Endothelial cell of umbilical vein (primary cell): Measurements from ENCODE around the gene FAM53B. TPM values are rescaled to one million over a fixed set of nuclear protein-coding genes. Genes with fewer than 3 reads are reported as not detected.

Experiments used
- BruUV-seq: library from RNA; stranded (reverse); fragments of 400-500 nt; replicated peaks from 2 replicates; lab custom pipeline; 2021; lab: Mats Ljungman, UMichigan
- CTCF ChIA-PET: fragments of 300-600, 350-600 bp; sonication (Branson Sonifier 250); formaldehyde crosslinking; loops from one replicate; lab custom pipeline; 2021; ENCODE audit warnings: antibody characterized with exemption, inconsistent platforms; lab: Charles Lee
- POLR2A ChIA-PET: fragments of 300-600, 350-600 bp; sonication (Branson Sonifier 250); formaldehyde crosslinking; loops from one replicate; lab custom pipeline; 2021; ENCODE audit warnings: antibody characterized with exemption, inconsistent platforms; lab: Charles Lee
- DNase-seq: peaks from one replicate; pipeline ENCODE4 v3.0.0-alpha.2; 2011; ENCODE audit warnings: low read depth, low spot score
- FAIRE-seq: peaks from 2 replicates; lab custom pipeline; 2011; peaks lifted over from hg19 to GRCh38; lab: Jason Lieb, UNC
- H2AFZ ChIP-seq: 2 replicates; pipeline ENCODE4 v1.6.0; 2012; ENCODE audit warnings: low read depth, low read length, control low read depth, inconsistent platforms
- H3K27ac ChIP-seq: 2 replicates; pipeline ENCODE4 v1.5.1; 2011; ENCODE audit warnings: low read depth, mild to moderate bottlenecking, control low read depth, low read length, moderate library complexity; ENCODE audit not compliant: insufficient read depth
- H3K27me3 ChIP-seq, 2 experiments: 2 replicates each; pipeline versions ENCODE4 v1.6.0 to v1.6.1; 2011; ENCODE audit warnings: low read length in 2 of 2, mixed read lengths in 1 of 2; ENCODE audit not compliant: control insufficient read depth in 2 of 2, insufficient read depth in 2 of 2
- H3K36me3 ChIP-seq, 2 experiments: 2 replicates in 1 of 2; 3 replicates in 1 of 2; pipeline ENCODE4 v1.5.1; 2011; ENCODE audit warnings: low read length in 2 of 2, mild to moderate bottlenecking in 1 of 2, moderate library complexity in 1 of 2; ENCODE audit not compliant: control insufficient read depth in 2 of 2, insufficient read depth in 2 of 2; ENCODE audit errors: extremely low read depth in 1 of 2
- H3K4me1 ChIP-seq: 3 replicates; pipeline ENCODE4 v1.5.1; 2011; ENCODE audit warnings: mild to moderate bottlenecking, low read length; ENCODE audit not compliant: control insufficient read depth, insufficient read depth; ENCODE audit errors: extremely low read depth
- H3K4me2 ChIP-seq: 2 replicates; pipeline ENCODE4 v1.6.1; 2011; ENCODE audit warnings: low read length, control low read depth, mixed read lengths; ENCODE audit not compliant: insufficient read depth
- H3K4me3 ChIP-seq, 3 experiments: fragments of 200-600 bp in 1 of 3; sonication (generic), shearing (Covaris generic) in 1 of 3; replicated peaks in 1 of 3; 2 replicates each; pipeline ENCODE4 v1.5.1; 2011 to 2016; ENCODE audit warnings: control low read depth in 3 of 3, low read length in 3 of 3, mild to moderate bottlenecking in 2 of 3, inconsistent platforms in 1 of 3, low read depth in 1 of 3, moderate library complexity in 1 of 3; ENCODE audit not compliant: insufficient read depth in 1 of 3
- H3K79me2 ChIP-seq: 2 replicates; pipeline ENCODE4 v1.6.0; 2012; ENCODE audit warnings: low read length, inconsistent platforms; ENCODE audit not compliant: control insufficient read depth, insufficient read depth
- H3K9ac ChIP-seq: replicated peaks from 2 replicates; pipeline ENCODE3; 2011; ENCODE audit warnings: low read length, control low read depth; ENCODE audit not compliant: insufficient read depth; ENCODE audit errors: extremely low read depth
- H3K9me1 ChIP-seq: replicated peaks from 3 replicates; pipeline ENCODE4 v1.6.0; 2011; ENCODE audit warnings: mild to moderate bottlenecking, low read length; ENCODE audit not compliant: control insufficient read depth, insufficient read depth; ENCODE audit errors: extremely low read depth
- H3K9me3 ChIP-seq: replicated peaks from 2 replicates; pipeline ENCODE4 v1.5.1; 2012; ENCODE audit warnings: low read length, inconsistent platforms; ENCODE audit not compliant: control insufficient read depth, insufficient read depth
- H4K20me1 ChIP-seq: replicated peaks from 2 replicates; pipeline ENCODE3; 2011; ENCODE audit warnings: mild to moderate bottlenecking, low read length; ENCODE audit not compliant: control insufficient read depth, insufficient read depth; ENCODE audit errors: extremely low read depth
- EZH2 ChIP-seq: IDR thresholded peaks from 2 replicates; pipeline ENCODE4 v1.6.1; 2012; ENCODE audit warnings: borderline replicate concordance, low read depth, mild to moderate bottlenecking, moderate library complexity, low read length, inconsistent platforms; ENCODE audit not compliant: severe bottlenecking
- FOS ChIP-seq: IDR thresholded peaks from 2 replicates; pipeline ENCODE4 v1.6.1; 2011; ENCODE audit warnings: mild to moderate bottlenecking, low read length, moderate library complexity, borderline replicate concordance; ENCODE audit not compliant: insufficient read depth
- GATA2 ChIP-seq: IDR thresholded peaks from 2 replicates; pipeline ENCODE4 v1.7.0; 2011; ENCODE audit warnings: low read depth, mild to moderate bottlenecking, moderate library complexity, mixed read lengths, low read length; ENCODE audit not compliant: insufficient read length, insufficient read depth
- JUN ChIP-seq: IDR thresholded peaks from 2 replicates; pipeline ENCODE4 v1.6.1; 2011; ENCODE audit warnings: borderline replicate concordance, low read depth; ENCODE audit not compliant: insufficient read length, insufficient read depth
- MYC ChIP-seq: IDR thresholded peaks from one replicate; pipeline ENCODE4 v1.6.1; 2011; ENCODE audit warnings: mild to moderate bottlenecking, low read depth, low read length
- POLR2A ChIP-seq: IDR thresholded peaks from 2 replicates; pipeline ENCODE4 v1.6.1; 2012; ENCODE audit warnings: low read depth, mild to moderate bottlenecking, control low read depth, low read length
- POLR2AphosphoS5 ChIP-seq: IDR thresholded peaks from 2 replicates; pipeline ENCODE4 v1.6.1; 2012; ENCODE audit warnings: low read depth, mild to moderate bottlenecking, control low read depth, low read length, moderate library complexity; ENCODE audit not compliant: insufficient read depth
- dilution Hi-C: fragments of 300-500 bp; cut with MboI; formaldehyde crosslinking; loops from one replicate; pipeline ENCODE4 v1.15.0; 2019; ENCODE audit warnings: low sequenced_read_pairs; ENCODE audit not compliant: extremely low pct_ligation_motif_present
- intact Hi-C: fragments of 100-400 bp; cut with micrococcal nuclease; formaldehyde crosslinking; loops from one replicate; pipeline ENCODE4 v1.10.0; 2022
- polyA plus RNA-seq, 4 experiments: library from polyadenylated mRNA; depleted of rRNA in 3 of 4; stranded (reverse) in 3 of 4; unstranded in 1 of 4; fragments of >200 nt; gene quantifications; 2 replicates each; pipeline versions ENCODE4 v1.2.1 to v1.2.3, GENCODE V29; 2011 to 2012; ENCODE audit warnings: missing spikeins in 1 of 4
- total RNA-seq: library from RNA; stranded (reverse); gene quantifications from 2 replicates; pipeline ENCODE4 v1.2.3, GENCODE V29; 2021
- TF ChIP-seq, protein P1 (sequence below), 2 donors: IDR thresholded peaks; 1 replicate in 1 of 2; 2 replicates in 1 of 2; pipeline ENCODE4 v1.5.1; 2011; ENCODE audit warnings: low read length in 2 of 2, mild to moderate bottlenecking in 2 of 2, moderate library complexity in 2 of 2, control low read depth in 1 of 2, inconsistent platforms in 1 of 2, low read depth in 1 of 2; ENCODE audit not compliant: insufficient read depth in 1 of 2; ENCODE audit errors: extremely low read depth in 1 of 2
- TF ChIP-seq, protein P2 (sequence below): IDR thresholded peaks from 2 replicates; pipeline ENCODE4 v1.6.1; 2011; ENCODE audit not compliant: insufficient read depth, insufficient read length

FAM53B gene
- total and polyA plus RNA-seq, 2 donors (not counting 3 experiments of a cell fraction or from before 2014, with no cell fraction given): 8.5 to 21.1 TPM

DNA sequence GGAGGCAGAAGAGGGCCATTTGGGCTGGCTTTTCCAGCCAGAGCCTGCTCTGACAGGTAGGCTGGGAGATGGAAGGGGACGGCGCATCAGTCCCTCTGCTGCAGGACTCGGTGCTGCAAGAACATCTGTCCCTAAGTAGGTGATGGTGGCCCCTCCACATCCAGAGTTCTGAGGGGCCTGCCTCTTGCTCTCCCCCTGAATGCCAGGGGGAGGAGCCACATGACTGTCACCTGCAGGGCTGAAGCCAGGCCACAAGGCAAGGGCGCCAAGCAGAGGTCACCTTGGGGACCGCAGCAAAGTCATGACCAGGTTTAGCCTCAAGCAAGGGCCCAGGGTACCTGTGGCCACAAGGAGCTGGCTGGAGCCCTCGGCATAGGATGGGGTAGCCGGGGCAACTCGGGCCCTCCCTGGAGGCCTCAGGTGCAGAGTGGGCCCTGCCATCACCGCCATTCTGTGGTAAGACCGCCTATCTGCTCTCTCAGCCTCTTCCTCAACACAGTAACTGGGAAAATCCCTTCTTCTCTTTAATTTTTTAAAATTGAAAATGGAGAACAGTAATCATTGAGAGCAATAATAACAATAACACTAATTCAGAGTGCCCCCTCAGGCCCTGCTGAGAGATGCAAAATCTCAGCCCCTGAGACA is 99.3 kb downstream of the FAM53B start:
- intact Hi-C loops (loop anchor here (5.0 to 10.0 kb wide), 2 partner anchors 33 to 160 kb away; partner anchors contain the start of gene ABRAXAS2), dilution Hi-C loops (no loop called here)
- H3K4me2 ChIP-seq: no peak overlapping the region
- H3K79me2 ChIP-seq: peaks cover 5% of the 10 kb centered on the region
- H3K4me3 ChIP-seq: no peak overlapping the region
- POLR2A ChIA-PET: no interaction called here
- H2AFZ ChIP-seq: no peak overlapping the region
- H3K9ac ChIP-seq: no peak overlapping the region
- no TSS peak for BruUV-seq
- H3K36me3 ChIP-seq: no peaks in the 10 kb centered on the region
- H3K9me1 ChIP-seq: no peaks in the 10 kb centered on the region
- H3K27me3 ChIP-seq: no peaks in the 10 kb centered on the region
- no peak for FAIRE-seq
- CTCF ChIA-PET: interaction anchor here (1.0 to 2.4 kb wide), 3 partner anchors 96 to 101 kb away, joined by 3 to 14 read pairs (median 4); no protein-coding TSS in a partner anchor
- H3K27ac ChIP-seq: no peak overlapping the region
- H3K9me3 ChIP-seq: no peaks in the 10 kb centered on the region
- peaks cover 35% of the 10 kb centered on the region for H3K4me1 ChIP-seq
- H4K20me1 ChIP-seq: no peaks in the 10 kb centered on the region
- TF ChIP-seq MYC (no peak), EZH2 (no peak), POLR2AphosphoS5 (no peak), GATA2 (no peak), FOS (no peak), JUN (no peak), POLR2A (no peak)
- TF ChIP-seq, protein P1, sequence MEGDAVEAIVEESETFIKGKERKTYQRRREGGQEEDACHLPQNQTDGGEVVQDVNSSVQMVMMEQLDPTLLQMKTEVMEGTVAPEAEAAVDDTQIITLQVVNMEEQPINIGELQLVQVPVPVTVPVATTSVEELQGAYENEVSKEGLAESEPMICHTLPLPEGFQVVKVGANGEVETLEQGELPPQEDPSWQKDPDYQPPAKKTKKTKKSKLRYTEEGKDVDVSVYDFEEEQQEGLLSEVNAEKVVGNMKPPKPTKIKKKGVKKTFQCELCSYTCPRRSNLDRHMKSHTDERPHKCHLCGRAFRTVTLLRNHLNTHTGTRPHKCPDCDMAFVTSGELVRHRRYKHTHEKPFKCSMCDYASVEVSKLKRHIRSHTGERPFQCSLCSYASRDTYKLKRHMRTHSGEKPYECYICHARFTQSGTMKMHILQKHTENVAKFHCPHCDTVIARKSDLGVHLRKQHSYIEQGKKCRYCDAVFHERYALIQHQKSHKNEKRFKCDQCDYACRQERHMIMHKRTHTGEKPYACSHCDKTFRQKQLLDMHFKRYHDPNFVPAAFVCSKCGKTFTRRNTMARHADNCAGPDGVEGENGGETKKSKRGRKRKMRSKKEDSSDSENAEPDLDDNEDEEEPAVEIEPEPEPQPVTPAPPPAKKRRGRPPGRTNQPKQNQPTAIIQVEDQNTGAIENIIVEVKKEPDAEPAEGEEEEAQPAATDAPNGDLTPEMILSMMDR (IDR thresholded peaks at IDR 0.05; ENCODE audit: extremely low read depth in 1 of 2, insufficient read depth in 1 of 2, low read depth in 1 of 2, low read length in 2 of 2): no peak
- TF ChIP-seq, protein P2, sequence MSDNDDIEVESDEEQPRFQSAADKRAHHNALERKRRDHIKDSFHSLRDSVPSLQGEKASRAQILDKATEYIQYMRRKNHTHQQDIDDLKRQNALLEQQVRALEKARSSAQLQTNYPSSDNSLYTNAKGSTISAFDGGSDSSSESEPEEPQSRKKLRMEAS: no peak
- DNase-seq: no peak
